Raji (cell line): ENCODE data around the gene PKD1.

Experiments
- POLR2A ChIP-seq: IDR thresholded peaks from 2 replicates; pipeline ENCODE4 v1.6.1; 2011; ENCODE audit warnings: low read depth, low read length, control low read depth; ENCODE audit not compliant: insufficient read depth

PKD1 gene

GRCh38 chr16:2072926-2073325, 62.8 kb downstream of the PKD1 start:
- TF ChIP-seq POLR2A, result no peak

- TF ChIP-seq POLR2A, result no peak
Measured at GRCh38 chr16:2071454-2072202, 64.1 kb downstream of the PKD1 start.

GRCh38 chr16:2070576-2071453, 64.9 kb downstream of the PKD1 start:
- no peak for TF ChIP-seq POLR2A

- TF ChIP-seq POLR2A, result no peak
Measured at GRCh38 chr16:2066139-2066538, 69.6 kb downstream of the PKD1 start.

- TF ChIP-seq POLR2A, result no peak
Measured at GRCh38 chr16:2064368-2064945, 71.2 kb downstream of the PKD1 start.

- TF ChIP-seq POLR2A, result no peak
Measured at GRCh38 chr16:2063861-2064260, 71.8 kb downstream of the PKD1 start.

- TF ChIP-seq POLR2A, result no peak
Measured at GRCh38 chr16:2062801-2063200, 72.9 kb downstream of the PKD1 start.

GRCh38 chr16:2061526-2061925, 74.2 kb downstream of the PKD1 start:
- TF ChIP-seq POLR2A, result no peak

GRCh38 chr16:2061023-2061422, 74.7 kb downstream of the PKD1 start:
- TF ChIP-seq POLR2A, result no peak

GRCh38 chr16:2060346-2060745, 75.4 kb downstream of the PKD1 start:
- no peak for TF ChIP-seq POLR2A

- TF ChIP-seq POLR2A, result no peak
Measured at GRCh38 chr16:2058872-2059271, 76.8 kb downstream of the PKD1 start.

GRCh38 chr16:2058420-2058819, 77.3 kb downstream of the PKD1 start:
- TF ChIP-seq POLR2A, result no peak

GRCh38 chr16:2057438-2057837, 78.3 kb downstream of the PKD1 start:
- no peak for TF ChIP-seq POLR2A

- TF ChIP-seq POLR2A, result no peak
Measured at GRCh38 chr16:2056681-2057407, 78.9 kb downstream of the PKD1 start.

- no peak for TF ChIP-seq POLR2A
Measured at GRCh38 chr16:2056077-2056476, 79.6 kb downstream of the PKD1 start.
